Measurements from ENCODE around the gene ZBTB17. TPM values are rescaled to one million over a fixed set of nuclear protein-coding genes. Genes with fewer than 3 reads are reported as not detected.
A peak's percentile ranks its signal among the peaks of the same experiment; 100 is the strongest.
"Not testable (repeated sequence)": the region's sequence is repeated elsewhere in the genome, so short reads cannot be mapped to it uniquely, and the experiment has no call there.

The ZBTB17 gene
- polyA plus RNA-seq, result 30.5 TPM

DNA sequence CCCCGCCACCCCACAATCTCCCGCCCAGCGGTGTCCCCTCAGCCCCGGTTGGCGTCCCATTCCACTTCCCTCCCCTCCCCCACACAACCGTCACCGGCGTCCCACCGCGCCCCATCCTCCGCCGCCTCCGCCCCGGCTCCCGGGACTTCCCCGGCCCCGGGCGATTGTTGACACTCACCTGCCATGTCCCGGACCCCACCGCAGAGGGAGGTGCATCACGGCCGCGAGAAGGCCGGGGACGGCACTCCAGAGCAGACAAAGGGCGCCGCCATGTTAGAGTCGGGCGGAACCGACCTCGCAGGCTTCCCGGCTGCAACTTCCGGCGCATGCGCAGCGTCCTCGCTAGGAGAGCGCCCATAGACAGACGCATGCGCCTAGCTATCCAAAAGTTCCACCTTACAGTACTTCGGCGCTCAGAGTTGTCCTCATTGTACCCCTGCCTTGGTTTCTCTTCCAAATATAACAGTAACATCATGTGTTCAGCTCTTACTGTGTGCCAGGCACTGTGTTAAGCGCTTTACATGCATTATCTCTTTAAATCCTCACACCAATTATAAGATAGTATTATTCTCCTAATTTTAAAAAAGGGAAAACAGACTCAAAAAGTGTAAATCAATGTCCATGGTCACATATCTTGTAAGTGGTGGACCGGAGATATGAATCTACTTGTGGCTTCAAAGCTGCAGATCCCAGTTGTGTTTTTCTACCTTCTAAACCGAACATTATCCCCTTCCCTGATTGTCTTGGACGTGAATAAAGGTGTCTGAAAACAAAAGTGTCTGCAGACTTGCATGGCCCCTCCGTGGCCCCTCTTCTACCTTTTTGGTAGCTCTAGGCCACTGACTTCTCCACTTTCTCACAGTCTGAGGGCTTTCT, at the start of gene ZBTB17:
ZBTB17 (minus strand) TSS at position 297 of the 876 bp plus-strand sequence. CDS start 27,606 bp downstream, outside the sequence.
- Mint-ChIP-seq H3K36me3 (peaks cover 7% of the 10 kb centered on the region), H3K27me3 (no peaks in the 10 kb centered on the region), H3K27ac (peak within 1 kb of the TSS; percentile 93 to 97 (median 94)), H3K4me1 (peaks cover 18 to 33% (median 31%) of the 10 kb centered on the region in 3 donors), H3K4me3 (peak within 1 kb of the TSS; percentile 89 to 98 (median 97)), H3K9me3 (no peaks in the 10 kb centered on the region)

DNA sequence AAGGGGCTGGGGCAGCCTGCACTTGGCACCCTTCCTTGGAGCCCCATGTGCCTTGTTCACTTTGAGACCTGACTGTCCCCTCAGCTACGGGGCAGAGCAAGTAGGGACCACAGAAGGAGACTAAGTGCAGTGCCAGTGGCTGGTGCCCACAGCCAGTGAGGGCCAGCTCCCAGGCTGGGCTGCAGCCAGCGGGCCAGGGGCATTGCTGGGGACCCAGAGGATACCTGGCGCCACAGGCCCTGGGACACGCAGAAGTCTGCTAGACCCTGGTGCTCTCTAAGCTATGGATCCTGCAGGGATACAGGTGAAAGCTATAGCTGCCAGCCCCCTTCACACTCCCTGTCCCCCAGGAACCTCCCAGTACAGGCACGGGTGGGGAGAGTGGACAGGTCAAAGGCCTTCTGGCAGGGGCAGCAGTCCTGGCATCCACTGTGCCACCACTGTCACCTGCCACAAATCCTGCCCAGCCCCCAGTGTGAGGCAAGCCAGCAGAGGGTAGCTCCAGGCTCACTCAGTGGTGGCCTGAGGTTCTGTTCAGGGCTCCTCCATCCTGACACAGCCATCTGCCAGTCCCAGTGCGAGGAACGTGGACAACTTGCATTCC, 47.3 kb upstream of the ZBTB17 start:
- no peaks in the 10 kb centered on the region for H3K9me3 Mint-ChIP-seq
- peaks cover 0 to 4% (median 0%) of the 10 kb centered on the region in 3 donors for H3K4me1 Mint-ChIP-seq
- H3K36me3 Mint-ChIP-seq, result no peaks in the 10 kb centered on the region
- H3K27ac Mint-ChIP-seq, result no peak overlapping the region
- H3K4me3 Mint-ChIP-seq, result no peak overlapping the region
- H3K27me3 Mint-ChIP-seq, result peaks cover 11% of the 10 kb centered on the region

DNA sequence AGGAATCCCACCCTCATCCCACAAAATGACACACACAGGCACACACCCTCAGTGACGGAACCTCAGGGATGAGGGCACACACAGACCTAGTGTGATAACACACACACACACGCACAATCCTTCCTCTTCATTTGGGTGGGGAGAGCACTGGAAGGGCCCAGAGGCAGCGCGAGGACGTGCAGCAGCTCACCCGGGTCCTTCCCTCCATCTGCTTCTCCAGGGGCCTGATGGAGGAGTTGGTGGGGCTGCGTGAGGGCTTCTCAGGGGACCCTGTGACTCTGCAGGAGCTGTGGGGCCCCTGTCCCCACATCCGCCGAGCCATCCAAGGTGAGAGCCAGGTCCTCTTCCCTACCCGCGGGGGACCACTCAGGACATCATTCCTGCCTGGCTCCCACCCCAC, 46.5 kb upstream of the ZBTB17 start:
- Mint-ChIP-seq H3K4me3 (no peak overlapping the region), H3K27me3 (peaks cover 7% of the 10 kb centered on the region), H3K4me1 (peaks cover 0 to 5% (median 0%) of the 10 kb centered on the region in 3 donors), H3K27ac (no peak overlapping the region), H3K36me3 (no peaks in the 10 kb centered on the region), H3K9me3 (no peaks in the 10 kb centered on the region)

DNA sequence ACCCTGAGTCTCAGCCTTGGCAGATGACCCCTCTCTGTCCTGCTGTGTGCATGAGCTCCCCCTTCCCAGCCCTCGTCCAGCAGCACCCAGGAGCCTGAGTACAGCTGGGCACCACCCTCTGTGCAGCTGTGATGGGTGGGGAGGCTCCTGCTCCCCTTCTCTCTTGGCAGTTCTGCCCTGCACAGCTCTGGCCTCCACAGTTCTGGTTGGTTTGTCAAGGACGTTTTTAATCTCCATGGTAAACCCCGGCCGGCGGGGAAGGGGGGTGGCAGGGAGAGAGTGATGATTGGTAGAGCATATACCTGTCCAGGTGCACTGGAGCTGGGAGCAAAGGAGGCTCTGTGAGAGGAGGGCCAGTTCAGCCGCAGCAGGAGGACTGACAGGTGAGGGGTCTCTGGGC, 45.8 kb upstream of the ZBTB17 start, which contains the start of gene CLCNKA:
CLCNKA (plus strand) TSS at position 356 of the 400 bp plus-strand sequence. CDS start 584 bp downstream, outside the sequence.
- Mint-ChIP-seq H3K27me3 (peaks cover 7% of the 10 kb centered on the region), H3K36me3 (no peaks in the 10 kb centered on the region), H3K4me1 (peaks cover 0 to 5% (median 0%) of the 10 kb centered on the region in 3 donors), H3K27ac (no peak within 1 kb of the TSS), H3K4me3 (peak within 1 kb of the TSS in 1 of 4 donors; percentile 66), H3K9me3 (no peaks in the 10 kb centered on the region)

DNA sequence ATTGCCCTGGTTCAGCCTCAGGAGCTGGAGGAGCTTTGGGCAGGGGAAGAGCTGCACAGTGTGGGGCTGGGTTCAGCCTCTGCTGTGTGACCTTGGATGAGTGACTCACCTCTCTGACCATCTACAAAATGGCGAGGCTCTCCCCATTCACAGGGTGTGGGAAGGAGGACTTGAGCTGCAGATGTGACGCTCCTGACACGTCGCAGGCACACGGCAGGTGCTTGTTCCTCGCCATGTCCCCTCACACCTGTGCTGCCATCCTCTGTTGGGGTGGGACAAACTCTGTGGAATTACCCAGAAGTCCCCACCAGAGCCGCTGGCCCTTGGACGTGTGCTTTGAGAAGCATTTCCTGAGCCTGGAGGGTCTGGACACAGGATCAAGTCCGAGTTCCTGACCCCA, 45.0 kb upstream of the ZBTB17 start:
- H3K4me3 Mint-ChIP-seq, H3K27ac Mint-ChIP-seq, H3K9me3 Mint-ChIP-seq, H3K36me3 Mint-ChIP-seq, H3K4me1 Mint-ChIP-seq, H3K27me3 Mint-ChIP-seq: not testable (repeated sequence)

DNA sequence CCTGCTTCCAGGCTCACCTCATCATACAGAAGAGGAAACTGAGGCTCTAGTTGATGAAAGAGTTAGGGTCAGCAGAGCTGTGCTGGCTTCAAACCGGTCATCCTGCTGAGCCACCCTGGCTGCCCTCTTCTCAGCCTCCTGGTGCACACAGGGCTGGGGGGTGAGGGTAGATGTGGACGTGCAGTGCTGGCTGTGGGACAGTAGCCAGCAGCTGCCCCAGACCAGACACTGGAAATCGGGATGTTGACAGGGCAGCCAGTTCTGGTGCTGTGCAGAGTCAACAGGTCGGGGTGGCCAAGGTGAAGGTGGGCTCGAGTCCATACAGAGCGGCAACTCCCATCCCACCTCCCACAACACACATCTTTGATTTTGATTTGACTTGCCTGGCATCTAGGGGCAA, 44.4 kb upstream of the ZBTB17 start:
- Mint-ChIP-seq H3K9me3 (no peaks in the 10 kb centered on the region), H3K27ac (no peak overlapping the region), H3K36me3 (no peaks in the 10 kb centered on the region), H3K27me3 (peaks cover 7% of the 10 kb centered on the region), H3K4me1 (peaks cover 0 to 2% (median 0%) of the 10 kb centered on the region in 3 donors), H3K4me3 (no peak overlapping the region)

DNA sequence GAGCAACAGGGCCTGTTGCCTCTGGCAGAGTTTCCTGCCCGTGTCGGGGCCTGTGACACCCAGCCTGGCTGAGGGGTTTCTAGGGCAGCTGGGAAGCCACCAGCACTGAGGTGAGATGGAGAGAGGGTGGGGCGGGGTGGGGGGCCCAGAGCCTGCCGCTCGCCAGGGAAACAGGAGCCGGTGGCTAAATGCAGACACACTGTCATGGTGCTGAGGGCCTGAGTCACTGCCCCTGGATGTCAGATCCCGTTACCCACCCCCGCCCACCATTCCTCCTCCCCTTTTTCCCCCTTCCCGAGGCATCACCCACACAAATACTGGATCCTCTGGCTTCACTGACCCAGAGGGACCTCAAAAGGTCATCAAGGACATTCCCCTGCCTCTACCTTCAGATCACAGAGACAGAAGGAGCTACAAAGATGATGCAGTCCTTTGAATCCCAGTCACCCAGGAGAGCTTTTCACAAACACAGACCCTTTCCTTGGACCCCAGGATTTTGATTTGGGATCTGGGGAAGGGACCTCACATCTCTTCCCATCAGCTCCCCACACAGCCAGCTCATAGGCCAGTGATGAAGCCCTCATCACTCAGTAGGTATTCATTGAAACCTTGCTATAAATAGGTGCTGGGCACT, 43.9 kb upstream of the ZBTB17 start:
- Mint-ChIP-seq H3K27me3 (peaks cover 9% of the 10 kb centered on the region), H3K9me3 (no peaks in the 10 kb centered on the region), H3K27ac (no peak overlapping the region)

DNA sequence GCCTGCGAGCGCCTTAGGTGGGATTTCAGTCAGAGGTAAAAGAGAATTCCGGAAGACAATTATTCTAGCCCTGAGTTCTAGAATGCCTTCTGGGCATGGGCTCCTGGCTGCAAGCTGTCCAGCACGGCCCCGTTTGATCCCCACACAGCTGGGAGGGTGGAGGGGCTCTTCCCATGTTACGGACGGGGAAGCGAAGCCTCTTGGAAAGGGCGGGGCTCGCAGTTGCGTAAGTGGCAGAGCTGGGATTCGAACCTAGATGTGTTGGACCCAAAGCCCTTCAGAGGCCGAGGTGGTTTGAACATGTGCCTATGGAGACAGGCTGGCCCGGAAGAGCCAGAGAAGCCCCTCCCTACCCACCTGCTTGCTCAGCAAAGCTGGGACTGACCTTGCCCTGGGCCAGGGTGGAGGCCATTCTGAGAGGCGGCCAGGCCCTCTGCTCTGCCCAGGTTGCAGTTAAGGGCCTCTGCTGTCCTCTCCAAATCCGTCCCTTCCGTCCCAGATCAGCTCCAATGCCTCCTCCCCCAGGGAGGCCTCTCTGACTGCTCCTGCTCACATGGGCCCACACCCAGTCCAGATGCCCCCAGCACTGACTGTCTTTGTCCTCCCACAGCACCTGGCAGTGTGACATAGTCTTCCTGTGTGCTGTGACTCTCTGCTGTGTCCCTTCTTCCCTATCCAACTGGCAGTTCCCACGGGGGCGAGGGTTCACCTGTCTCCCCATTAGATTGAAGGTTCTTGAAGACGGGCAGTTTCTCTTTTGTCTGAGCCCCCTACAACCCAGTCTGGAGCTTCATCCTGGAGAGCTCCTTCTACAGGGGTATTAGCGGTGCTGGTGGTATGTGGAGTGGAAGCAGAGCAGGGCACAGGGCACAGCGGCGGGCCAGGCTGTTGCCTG, 43.1 kb upstream of the ZBTB17 start:
- Mint-ChIP-seq H3K27me3 (peaks cover 9% of the 10 kb centered on the region), H3K4me1 (peaks cover 7 to 9% (median 8%) of the 10 kb centered on the region in 3 donors), H3K4me3 (no peak overlapping the region), H3K9me3 (no peaks in the 10 kb centered on the region), H3K27ac (no peak overlapping the region), H3K36me3 (no peaks in the 10 kb centered on the region)

More for the DNA sequence above, 43.9 kb upstream of the ZBTB17 start:
- Mint-ChIP-seq H3K36me3 (no peaks in the 10 kb centered on the region), H3K4me1 (peaks cover 1 to 4% (median 3%) of the 10 kb centered on the region in 3 donors), H3K4me3 (no peak overlapping the region)

DNA sequence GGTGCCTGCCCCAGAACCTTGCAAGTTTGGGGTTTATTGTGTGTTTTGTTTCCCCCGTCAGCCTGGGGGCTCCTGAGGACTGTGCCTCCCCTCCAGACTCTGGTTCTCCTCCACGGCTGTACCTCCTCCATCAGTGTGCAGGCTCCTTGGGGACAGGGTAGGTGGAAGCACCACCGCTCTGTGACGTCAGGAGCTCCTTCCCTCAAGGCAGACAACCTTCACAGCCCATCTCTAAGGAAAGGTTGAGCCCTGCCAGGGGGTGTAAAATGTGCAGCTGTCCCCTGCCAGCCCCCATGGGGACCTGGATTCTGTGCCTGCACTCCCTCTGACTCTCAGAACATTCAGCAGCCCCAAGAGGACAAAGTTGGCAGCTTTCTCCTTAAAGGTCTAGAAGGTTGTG, 42.4 kb upstream of the ZBTB17 start:
- H3K4me3 Mint-ChIP-seq, result peak overlapping the region in 1 of 4 donors; percentile 12
- H3K4me1 Mint-ChIP-seq, result peaks cover 7 to 9% (median 8%) of the 10 kb centered on the region in 3 donors
- no peaks in the 10 kb centered on the region for H3K9me3 Mint-ChIP-seq
- H3K27me3 Mint-ChIP-seq, result peaks cover 5% of the 10 kb centered on the region
- no peaks in the 10 kb centered on the region for H3K36me3 Mint-ChIP-seq
- H3K27ac Mint-ChIP-seq, result no peak overlapping the region

DNA sequence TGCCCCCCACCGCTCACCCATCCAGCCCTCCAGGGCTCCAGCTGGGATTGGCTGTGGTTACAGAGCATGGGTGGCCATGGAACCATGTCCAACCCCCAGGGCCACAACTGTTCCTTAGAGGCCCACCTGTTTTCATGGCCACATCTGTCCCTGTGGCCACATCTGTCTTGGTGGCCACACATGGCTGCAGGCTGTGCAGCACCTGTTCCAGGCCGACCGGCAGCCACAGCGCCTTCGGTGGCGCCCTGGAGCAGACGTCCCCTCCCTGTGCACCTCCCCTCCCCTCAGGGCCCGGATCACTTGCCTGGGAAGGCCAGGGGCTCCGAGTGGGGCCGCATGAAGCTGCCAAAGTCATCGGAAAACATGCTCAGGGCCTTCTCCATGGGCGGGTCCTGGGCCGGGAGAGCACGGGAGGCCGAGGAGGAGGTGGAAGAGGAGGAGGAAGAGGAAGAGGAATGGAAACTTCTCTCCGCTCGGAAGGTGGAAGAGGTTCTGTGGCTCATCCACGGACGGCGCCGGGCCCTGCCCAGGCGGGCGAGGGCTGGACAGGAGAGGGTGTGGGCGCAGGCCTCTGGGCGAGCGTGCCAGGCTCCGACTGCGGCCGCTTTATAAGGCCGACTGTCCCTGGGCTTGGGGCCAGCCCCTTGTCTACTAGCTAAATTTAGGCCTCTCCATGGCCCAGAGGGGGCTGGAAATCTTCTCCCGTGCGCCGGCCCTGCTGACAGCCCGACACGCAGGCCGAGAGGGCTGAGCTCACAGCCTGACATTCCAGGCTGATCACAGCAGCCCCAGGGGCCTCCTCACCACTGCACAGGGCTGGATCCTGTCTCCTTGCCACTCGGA, 41.8 kb upstream of the ZBTB17 start, which contains the start of gene HSPB7:
HSPB7 (minus strand) TSS at position 583 of the 843 bp plus-strand sequence; CDS start at position 503, 80 bp downstream.
- Mint-ChIP-seq H3K27ac (no peak within 1 kb of the TSS), H3K27me3 (peaks cover 5% of the 10 kb centered on the region), H3K9me3 (no peaks in the 10 kb centered on the region), H3K4me3 (peak within 1 kb of the TSS in 2 of 4 donors; percentile 12 to 57), H3K4me1 (peaks cover 8 to 10% (median 8%) of the 10 kb centered on the region in 3 donors), H3K36me3 (no peaks in the 10 kb centered on the region)

DNA sequence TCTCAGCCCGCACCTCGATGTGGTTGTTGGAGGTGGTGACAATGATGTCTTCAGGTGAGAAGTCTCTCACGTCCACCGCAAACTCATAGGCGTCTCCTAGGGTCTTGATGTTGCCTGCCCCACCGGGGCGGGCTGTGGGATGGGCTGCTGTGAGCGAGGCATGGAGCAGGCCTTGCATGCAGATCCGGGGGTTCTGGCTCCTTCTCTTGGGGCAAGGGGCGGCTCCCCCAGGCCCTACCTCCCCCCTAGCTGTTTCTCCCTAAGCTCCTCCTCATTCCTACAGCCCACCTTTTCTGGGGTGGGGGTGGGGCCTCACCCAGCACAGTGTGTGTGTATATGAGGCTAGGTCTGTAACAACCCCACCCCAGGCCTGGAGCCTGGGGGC, 41.2 kb upstream of the ZBTB17 start:
- Mint-ChIP-seq H3K36me3 (no peaks in the 10 kb centered on the region), H3K27me3 (peaks cover 5% of the 10 kb centered on the region), H3K9me3 (no peaks in the 10 kb centered on the region), H3K4me3 (peak overlapping the region in 1 of 4 donors; percentile 57), H3K4me1 (peaks cover 8 to 14% (median 12%) of the 10 kb centered on the region in 3 donors), H3K27ac (no peak overlapping the region)

DNA sequence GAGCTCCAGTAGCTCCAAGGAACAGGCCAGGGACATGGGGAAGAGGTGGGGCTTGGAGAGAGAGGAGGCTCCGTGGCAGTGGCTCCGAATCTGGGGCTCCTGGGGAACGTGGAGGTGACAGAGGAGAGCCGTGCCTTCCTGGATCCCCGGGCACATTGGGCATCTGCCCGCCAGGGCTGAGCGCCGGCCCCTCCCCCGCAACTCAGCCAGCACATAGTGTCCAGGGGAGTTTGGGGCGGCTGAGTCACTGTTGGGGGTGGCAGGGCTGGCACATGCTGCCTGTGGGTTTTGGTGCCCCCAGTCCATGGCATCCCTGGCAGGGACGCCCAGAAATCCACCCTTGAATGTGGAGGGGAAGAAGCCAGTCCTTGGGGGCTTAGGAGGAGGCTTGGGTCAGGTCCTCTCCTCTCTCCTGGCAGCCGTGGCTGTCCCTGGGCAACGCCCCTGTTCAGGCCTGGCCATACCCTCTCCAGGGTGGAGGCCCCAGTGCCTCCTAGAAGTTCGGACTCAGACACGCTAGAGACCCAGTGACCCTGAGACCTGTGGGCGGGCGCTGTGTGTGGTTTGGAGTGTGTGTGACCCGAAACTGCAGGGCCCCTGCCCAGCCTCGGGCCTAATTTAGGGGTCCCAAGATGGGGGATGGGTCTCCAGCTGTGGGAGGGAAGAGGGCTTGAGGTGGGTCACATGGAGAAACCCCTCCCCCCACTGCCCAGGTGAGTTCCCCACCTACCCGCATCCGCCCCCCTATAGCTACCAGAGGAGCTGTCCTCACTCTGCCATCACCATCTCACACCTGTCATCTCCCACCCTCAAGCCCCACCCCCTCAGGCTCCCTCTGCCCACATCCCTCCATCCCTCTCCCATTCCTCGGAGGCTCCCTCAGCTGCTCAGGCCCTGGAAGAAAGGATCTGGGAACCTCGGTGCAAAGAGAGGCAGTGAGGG, 40.3 kb upstream of the ZBTB17 start:
- peaks cover 2% of the 10 kb centered on the region for H3K27me3 Mint-ChIP-seq
- no peak overlapping the region for H3K4me3 Mint-ChIP-seq
- H3K4me1 Mint-ChIP-seq, result peaks cover 8 to 14% (median 12%) of the 10 kb centered on the region in 3 donors
- H3K9me3 Mint-ChIP-seq, result no peaks in the 10 kb centered on the region
- no peak overlapping the region for H3K27ac Mint-ChIP-seq
- no peaks in the 10 kb centered on the region for H3K36me3 Mint-ChIP-seq

DNA sequence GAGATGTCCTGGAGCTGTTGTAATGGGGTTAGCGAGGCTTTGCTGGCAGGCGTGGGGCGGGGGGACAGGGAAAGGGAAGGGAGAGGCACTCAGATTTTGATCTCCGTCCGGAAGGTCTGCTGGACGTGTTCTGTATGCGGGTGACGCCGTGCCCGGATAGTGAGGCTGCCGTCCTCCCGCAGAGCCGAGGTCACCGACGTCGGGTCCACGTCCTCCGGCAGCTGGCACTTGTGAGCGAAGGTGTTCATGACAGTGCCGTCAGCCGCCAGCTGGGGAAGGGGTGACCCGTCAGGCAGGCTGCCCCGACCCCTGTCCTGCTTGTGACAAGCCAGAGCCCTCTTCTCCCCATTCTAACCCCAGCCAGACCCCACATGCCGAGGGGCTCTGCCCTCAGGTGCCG, 39.6 kb upstream of the ZBTB17 start:
- Mint-ChIP-seq H3K27ac (peak overlapping the region in 1 of 3 donors; percentile 32), H3K36me3 (no peaks in the 10 kb centered on the region), H3K4me1 (peaks cover 8 to 14% (median 12%) of the 10 kb centered on the region in 3 donors), H3K4me3 (no peak overlapping the region), H3K9me3 (no peaks in the 10 kb centered on the region), H3K27me3 (peaks cover 2% of the 10 kb centered on the region)
